Measurements from ENCODE around the gene CERS1.

- TF ChIP-seq REST (tag by site-specific recombination; IDR thresholded peaks at IDR 0.05), result no peak
- TF ChIP-seq ZNF670 (tag by site-specific recombination; IDR thresholded peaks at IDR 0.05; ENCODE audit: low read depth), result no peak
- TF ChIP-seq, protein P1, sequence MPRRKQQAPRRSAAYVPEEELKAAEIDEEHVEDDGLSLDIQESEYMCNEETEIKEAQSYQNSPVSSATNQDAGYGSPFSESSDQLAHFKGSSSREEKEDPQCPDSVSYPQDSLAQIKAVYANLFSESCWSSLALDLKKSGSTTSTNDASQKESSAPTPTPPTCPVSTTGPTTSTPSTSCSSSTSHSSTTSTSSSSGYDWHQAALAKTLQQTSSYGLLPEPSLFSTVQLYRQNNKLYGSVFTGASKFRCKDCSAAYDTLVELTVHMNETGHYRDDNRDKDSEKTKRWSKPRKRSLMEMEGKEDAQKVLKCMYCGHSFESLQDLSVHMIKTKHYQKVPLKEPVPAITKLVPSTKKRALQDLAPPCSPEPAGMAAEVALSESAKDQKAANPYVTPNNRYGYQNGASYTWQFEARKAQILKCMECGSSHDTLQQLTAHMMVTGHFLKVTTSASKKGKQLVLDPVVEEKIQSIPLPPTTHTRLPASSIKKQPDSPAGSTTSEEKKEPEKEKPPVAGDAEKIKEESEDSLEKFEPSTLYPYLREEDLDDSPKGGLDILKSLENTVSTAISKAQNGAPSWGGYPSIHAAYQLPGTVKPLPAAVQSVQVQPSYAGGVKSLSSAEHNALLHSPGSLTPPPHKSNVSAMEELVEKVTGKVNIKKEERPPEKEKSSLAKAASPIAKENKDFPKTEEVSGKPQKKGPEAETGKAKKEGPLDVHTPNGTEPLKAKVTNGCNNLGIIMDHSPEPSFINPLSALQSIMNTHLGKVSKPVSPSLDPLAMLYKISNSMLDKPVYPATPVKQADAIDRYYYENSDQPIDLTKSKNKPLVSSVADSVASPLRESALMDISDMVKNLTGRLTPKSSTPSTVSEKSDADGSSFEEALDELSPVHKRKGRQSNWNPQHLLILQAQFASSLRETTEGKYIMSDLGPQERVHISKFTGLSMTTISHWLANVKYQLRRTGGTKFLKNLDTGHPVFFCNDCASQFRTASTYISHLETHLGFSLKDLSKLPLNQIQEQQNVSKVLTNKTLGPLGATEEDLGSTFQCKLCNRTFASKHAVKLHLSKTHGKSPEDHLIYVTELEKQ (tag by site-specific recombination; IDR thresholded peaks at IDR 0.05; ENCODE audit: borderline replicate concordance), result no peak
- no peak for TF ChIP-seq ZNF585B (tag by site-specific recombination; IDR thresholded peaks at IDR 0.05)
- TF ChIP-seq MZF1 (tag by site-specific recombination; IDR thresholded peaks at IDR 0.05; ENCODE audit: borderline replicate concordance), result no peak
- no peak for TF ChIP-seq OVOL3 (tag by site-specific recombination; IDR thresholded peaks at IDR 0.05)
- TF ChIP-seq ZNF48 (tag by site-specific recombination; IDR thresholded peaks at IDR 0.05), result no peak
- no peak for TF ChIP-seq BCL11A (tag by site-specific recombination; IDR thresholded peaks at IDR 0.05; ENCODE audit: low read depth)
- TF ChIP-seq, protein P2, sequence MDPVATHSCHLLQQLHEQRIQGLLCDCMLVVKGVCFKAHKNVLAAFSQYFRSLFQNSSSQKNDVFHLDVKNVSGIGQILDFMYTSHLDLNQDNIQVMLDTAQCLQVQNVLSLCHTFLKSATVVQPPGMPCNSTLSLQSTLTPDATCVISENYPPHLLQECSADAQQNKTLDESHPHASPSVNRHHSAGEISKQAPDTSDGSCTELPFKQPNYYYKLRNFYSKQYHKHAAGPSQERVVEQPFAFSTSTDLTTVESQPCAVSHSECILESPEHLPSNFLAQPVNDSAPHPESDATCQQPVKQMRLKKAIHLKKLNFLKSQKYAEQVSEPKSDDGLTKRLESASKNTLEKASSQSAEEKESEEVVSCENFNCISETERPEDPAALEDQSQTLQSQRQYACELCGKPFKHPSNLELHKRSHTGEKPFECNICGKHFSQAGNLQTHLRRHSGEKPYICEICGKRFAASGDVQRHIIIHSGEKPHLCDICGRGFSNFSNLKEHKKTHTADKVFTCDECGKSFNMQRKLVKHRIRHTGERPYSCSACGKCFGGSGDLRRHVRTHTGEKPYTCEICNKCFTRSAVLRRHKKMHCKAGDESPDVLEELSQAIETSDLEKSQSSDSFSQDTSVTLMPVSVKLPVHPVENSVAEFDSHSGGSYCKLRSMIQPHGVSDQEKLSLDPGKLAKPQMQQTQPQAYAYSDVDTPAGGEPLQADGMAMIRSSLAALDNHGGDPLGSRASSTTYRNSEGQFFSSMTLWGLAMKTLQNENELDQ (tag by site-specific recombination; IDR thresholded peaks at IDR 0.05; ENCODE audit: low read depth), result no peak
- TF ChIP-seq ZBTB8A (tag by site-specific recombination; IDR thresholded peaks at IDR 0.05), result no peak
Observed at GRCh38 chr19:18832306-18833140, 63.4 kb downstream of the CERS1 start.

Data from HEK293 (cell line).